GM21390 (cell line): ENCODE results near the gene NLGN1.

Experiments used
- ATAC-seq: cut with Tn5 transposase; IDR thresholded peaks from one replicate; pipeline ENCODE4 v1.9.1; 2021; ENCODE audit not compliant: unreplicated experiment

Gene NLGN1

GRCh38 chr3:173753593-173753992 is 356.0 kb downstream of the NLGN1 start:
- ATAC-seq: no peak

- no peak for ATAC-seq
These were observed 357.6 kb downstream of the NLGN1 start for GRCh38 chr3:173755161-173755560.

GRCh38 chr3:173761161-173761560 is 363.6 kb downstream of the NLGN1 start:
- no peak for ATAC-seq

GRCh38 chr3:173762501-173762900 is 365.0 kb downstream of the NLGN1 start:
- no peak for ATAC-seq

GRCh38 chr3:173770011-173770410 is 372.5 kb downstream of the NLGN1 start:
- no peak for ATAC-seq

- ATAC-seq: no peak
These were observed 373.4 kb downstream of the NLGN1 start for GRCh38 chr3:173770796-173771573.

- ATAC-seq: no peak
These were observed 376.3 kb downstream of the NLGN1 start for GRCh38 chr3:173773800-173774199.

- no peak for ATAC-seq
These were observed 376.8 kb downstream of the NLGN1 start for GRCh38 chr3:173774294-173774693.

GRCh38 chr3:173778251-173778650 is 380.7 kb downstream of the NLGN1 start:
- no peak for ATAC-seq

GRCh38 chr3:173780067-173780466 is 382.5 kb downstream of the NLGN1 start:
- ATAC-seq: no peak

GRCh38 chr3:173785004-173785403 is 387.5 kb downstream of the NLGN1 start:
- ATAC-seq: no peak

GRCh38 chr3:173789530-173790162 is 392.1 kb downstream of the NLGN1 start:
- ATAC-seq: no peak

GRCh38 chr3:173793963-173794362 is 396.4 kb downstream of the NLGN1 start:
- no peak for ATAC-seq

- no peak for ATAC-seq
These were observed 398.9 kb downstream of the NLGN1 start for GRCh38 chr3:173796405-173796804.

GRCh38 chr3:173796890-173797289 is 399.3 kb downstream of the NLGN1 start:
- ATAC-seq: no peak

- ATAC-seq: no peak
These were observed 401.7 kb downstream of the NLGN1 start for GRCh38 chr3:173799060-173799816.

GRCh38 chr3:173800154-173800553 is 402.6 kb downstream of the NLGN1 start:
- ATAC-seq: no peak

- no peak for ATAC-seq
These were observed 417.3 kb downstream of the NLGN1 start for GRCh38 chr3:173814809-173815208.

GRCh38 chr3:173819368-173819767 is 421.8 kb downstream of the NLGN1 start:
- ATAC-seq: no peak

GRCh38 chr3:173823911-173824460 is 426.4 kb downstream of the NLGN1 start:
- ATAC-seq: no peak

- ATAC-seq: no peak
These were observed 428.2 kb downstream of the NLGN1 start for GRCh38 chr3:173825730-173826129.

- no peak for ATAC-seq
These were observed 428.9 kb downstream of the NLGN1 start for GRCh38 chr3:173826416-173826815.
